GM19397 (cell line): ENCODE measurements around the gene ZCRB1.
"Not testable (repeated sequence)": the region's sequence is repeated elsewhere in the genome, so short reads cannot be mapped to it uniquely, and the experiment has no call there.

Experiments
- ATAC-seq: cut with Tn5 transposase; IDR thresholded peaks from one replicate; pipeline ENCODE4 v1.9.1; 2021; ENCODE audit warnings: mild to moderate bottlenecking, moderate library complexity; ENCODE audit not compliant: unreplicated experiment

Gene ZCRB1

GRCh38 chr12:42330097-42330496, 4.2 kb upstream of the ZCRB1 start:
- ATAC-seq: not testable (repeated sequence)

- no peak for ATAC-seq
Measured at GRCh38 chr12:42327227-42327590, 1.3 kb upstream of the ZCRB1 start.

GRCh38 chr12:42326541-42327226, 790 bp upstream of the ZCRB1 start:
- ATAC-seq: no peak

DNA sequence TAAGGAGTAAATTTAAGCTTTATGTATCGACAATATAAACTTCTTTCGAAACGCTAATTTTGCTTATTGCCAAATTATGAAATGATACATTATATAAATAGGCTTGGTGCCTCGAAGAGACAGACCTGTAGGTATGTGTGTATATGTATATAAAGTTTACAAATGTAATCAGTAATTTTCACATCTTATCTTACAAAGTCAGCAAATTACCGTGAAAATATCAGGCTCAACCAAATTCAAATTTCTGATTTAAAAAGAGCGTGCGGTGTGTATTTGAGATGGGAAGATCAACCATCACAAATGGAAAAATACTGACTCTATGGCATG, 605 bp downstream of the ZCRB1 start:
- ATAC-seq: no peak

DNA sequence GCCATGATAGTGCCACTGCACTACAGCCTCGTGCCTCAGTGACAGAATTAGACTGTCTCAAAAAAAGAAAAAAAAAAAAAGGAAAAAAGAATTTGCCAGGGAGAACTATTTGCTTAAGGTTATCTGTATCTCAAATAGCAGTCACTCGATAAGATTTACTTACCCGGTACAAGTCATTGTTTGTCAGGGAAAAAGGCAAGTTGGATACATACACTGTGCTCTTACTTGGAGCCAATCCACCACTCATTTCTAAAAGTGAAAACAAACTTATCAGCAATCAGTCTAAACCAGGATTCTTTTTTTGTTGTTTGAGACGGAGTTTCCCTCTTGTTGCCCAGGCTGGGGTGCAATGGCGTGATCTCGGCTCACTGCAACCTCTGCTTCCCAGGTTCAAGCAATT, 2.0 kb downstream of the ZCRB1 start:
- ATAC-seq: no peak

GRCh38 chr12:42322567-42322966, 3.3 kb downstream of the ZCRB1 start:
- no peak for ATAC-seq

DNA sequence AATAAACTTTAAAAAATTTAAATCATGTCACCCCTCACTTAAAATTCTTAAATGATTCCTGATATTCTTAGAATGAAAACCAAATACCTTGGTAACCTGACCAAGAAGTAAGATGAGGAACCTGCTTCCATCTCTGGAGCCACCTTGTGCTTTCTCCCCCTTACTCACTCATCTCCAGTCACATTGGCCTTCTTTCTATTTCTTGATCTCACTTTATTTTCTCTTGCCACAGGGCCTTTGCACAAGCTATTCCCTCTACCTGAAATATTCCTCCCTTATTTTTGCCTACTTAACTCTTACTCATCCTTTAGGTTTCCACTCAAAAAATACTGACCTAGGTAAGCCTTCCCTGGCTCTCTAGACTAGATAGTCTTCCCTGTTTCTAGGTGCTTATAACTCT, 5.1 kb downstream of the ZCRB1 start:
- no peak for ATAC-seq

GRCh38 chr12:42315108-42315507, 10.8 kb downstream of the ZCRB1 start:
- no peak for ATAC-seq

- ATAC-seq: no peak
Measured at GRCh38 chr12:42309996-42310395, 15.9 kb downstream of the ZCRB1 start.

DNA sequence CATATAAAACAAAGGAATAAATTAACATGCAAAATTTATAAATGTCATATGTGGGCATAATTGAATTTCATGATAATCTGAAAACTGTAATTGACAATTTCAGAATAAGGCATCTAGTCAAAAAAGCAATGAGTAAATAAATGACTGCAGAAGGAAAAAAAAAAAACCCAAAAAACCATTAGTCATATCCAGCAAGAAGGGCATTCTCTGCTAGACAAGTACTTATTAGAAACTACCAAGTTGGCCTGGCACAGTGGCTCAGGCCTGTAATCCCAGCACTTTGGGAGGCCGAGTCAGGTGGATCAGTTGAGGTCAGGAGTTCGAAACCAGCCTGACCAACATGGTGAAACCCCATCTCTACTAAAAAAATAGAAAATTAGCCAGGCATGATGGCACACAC, 17.5 kb downstream of the ZCRB1 start:
- ATAC-seq: no peak

- no peak for ATAC-seq
Measured at GRCh38 chr12:42306297-42306696, 19.6 kb downstream of the ZCRB1 start.

DNA sequence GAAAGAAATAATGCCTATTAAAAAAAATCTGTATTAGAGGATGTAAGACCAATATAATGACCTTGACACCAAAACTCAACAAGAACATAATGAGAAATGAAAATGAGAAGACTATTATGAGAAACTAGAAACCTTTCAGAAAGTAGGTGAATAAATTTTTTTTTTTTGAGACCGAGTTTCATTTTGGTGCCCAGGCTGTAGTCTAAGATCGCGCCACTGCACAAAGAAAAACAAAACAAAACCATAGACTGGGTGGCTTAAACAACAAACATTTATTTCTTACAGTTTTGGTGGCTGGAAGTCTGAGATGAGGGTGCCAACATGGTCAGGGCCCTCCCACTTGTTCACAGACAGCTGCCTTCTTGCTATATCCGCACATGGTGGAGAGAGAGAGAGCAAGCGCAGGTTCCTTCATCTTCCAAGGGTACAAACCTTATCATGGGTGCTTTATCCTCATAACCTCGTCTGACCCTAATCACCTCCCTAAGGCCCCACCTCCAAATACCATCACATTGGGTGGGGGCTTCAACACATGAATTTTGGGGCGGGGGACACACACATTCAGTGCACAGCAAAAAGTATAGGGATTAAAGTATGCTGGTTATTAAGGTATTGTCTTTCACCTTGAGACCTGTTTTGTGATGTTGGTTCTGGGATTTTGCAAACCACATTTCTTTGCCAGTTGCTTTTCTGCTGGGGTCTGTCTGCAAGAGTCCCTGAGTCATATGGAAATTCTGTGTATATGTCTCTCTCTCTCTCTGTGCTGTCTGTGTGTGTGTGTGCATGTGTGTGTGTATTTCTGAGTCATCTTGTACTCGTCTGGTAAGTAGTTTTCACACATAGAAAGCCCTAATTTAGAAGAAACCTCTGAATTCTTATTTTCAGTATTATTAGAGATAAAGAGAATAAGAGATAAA, 26.2 kb downstream of the ZCRB1 start:
- peak; percentile 76 for ATAC-seq

- no peak for ATAC-seq
Measured at GRCh38 chr12:42298887-42299286, 27.0 kb downstream of the ZCRB1 start.

GRCh38 chr12:42296503-42297109, 29.3 kb downstream of the ZCRB1 start:
- no peak for ATAC-seq

DNA sequence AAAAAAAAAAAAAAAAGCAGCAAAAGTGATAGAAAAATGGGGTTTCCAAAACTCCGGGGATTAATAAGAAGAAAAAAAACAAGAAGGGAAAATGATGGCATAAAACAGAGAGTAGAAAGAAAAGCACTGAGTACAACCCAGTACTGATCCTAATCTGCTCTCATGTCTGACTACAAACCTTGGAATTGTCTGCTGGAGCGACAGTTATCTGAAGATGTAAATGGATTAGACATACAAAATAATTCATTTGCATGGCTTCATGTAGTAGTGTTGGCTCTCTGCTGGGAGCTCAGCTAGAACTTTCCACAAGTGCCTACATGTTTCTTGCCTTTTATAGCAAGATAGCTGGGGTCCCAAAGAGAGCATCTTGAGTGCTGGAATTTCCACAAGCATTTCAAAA, 34.2 kb downstream of the ZCRB1 start:
- ATAC-seq: no peak

- ATAC-seq: no peak
Measured at GRCh38 chr12:42288544-42288943, 37.4 kb downstream of the ZCRB1 start.

- no peak for ATAC-seq
Measured at GRCh38 chr12:42286741-42287140, 39.2 kb downstream of the ZCRB1 start.

GRCh38 chr12:42285431-42285830, 40.5 kb downstream of the ZCRB1 start:
- no peak for ATAC-seq

GRCh38 chr12:42284876-42285275, 41.0 kb downstream of the ZCRB1 start:
- ATAC-seq: no peak

DNA sequence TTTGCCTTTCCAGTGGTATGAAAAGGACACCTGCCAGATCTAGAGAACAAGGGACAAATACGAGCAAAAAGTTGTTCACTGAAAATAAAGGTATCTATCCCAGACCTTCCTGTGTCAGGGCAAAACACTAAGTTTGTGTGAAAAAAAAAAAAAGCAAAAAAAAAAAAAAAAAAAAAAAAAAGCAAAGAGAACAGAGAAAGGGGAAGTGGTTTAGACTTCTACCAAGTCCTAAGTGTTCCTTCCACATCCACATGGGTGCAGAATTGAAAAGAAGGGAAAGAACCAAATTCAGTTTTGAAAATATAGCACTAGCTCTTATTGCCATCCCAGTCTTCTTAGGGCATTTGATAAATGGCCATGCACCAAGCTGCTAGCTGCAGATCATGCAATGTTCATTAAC, 41.7 kb downstream of the ZCRB1 start:
- ATAC-seq: no peak

DNA sequence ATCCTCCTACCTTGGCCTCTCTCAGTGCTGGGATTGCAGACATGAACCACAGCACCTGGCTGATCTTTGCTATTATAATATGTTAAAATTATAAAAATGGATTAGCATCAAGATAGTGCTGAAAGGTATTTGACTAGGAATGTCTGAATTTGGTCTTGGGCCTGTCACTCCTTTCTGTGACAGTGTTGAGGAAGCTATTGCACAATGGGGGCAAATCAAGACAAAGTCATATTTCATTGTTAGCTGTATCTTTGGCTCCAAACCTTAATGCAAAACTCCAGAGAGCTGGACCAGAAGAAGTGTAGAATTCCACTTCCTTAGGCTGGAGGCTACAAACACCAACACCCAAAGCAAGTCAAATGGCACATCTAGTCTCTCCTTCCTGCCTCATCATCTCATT, 42.2 kb downstream of the ZCRB1 start:
- no peak for ATAC-seq

GRCh38 chr12:42282294-42282693, 43.6 kb downstream of the ZCRB1 start:
- no peak for ATAC-seq
